Suprapubic skin (tissue), 4 donors: ENCODE data around the gene CPPED1. TPM values are rescaled to one million over a fixed set of nuclear protein-coding genes. Genes with fewer than 3 reads are reported as not detected.

Source experiments
- DNase-seq, 2 donors: peaks; one replicate each; pipeline ENCODE4 v3.0.0-alpha.2; 2019; ENCODE audit warnings: low spot score in 2 of 2
- H3K27ac ChIP-seq: fragments of 200-600 bp; sonication (generic); one replicate; pipeline ENCODE4 v1.5.1; 2019
- H3K27me3 ChIP-seq: fragments of 200-600 bp; sonication (generic); one replicate; pipeline ENCODE4 v1.5.1; 2019
- H3K36me3 ChIP-seq: fragments of 200-600 bp; sonication (generic); one replicate; pipeline ENCODE4 v1.5.1; 2019
- H3K4me1 ChIP-seq: fragments of 200-600 bp; sonication (generic); one replicate; pipeline ENCODE4 v1.5.1; 2019
- H3K4me3 ChIP-seq: fragments of 200-600 bp; sonication (generic); one replicate; pipeline ENCODE4 v1.5.1; 2019; ENCODE audit warnings: mild to moderate bottlenecking
- H3K9me3 ChIP-seq: fragments of 200-600 bp; sonication (generic); one replicate; pipeline ENCODE4 v1.5.1; 2019
- EP300 ChIP-seq: sonication (generic); formaldehyde crosslinking; IDR thresholded peaks from one replicate; pipeline ENCODE4 v1.6.1; 2017; ENCODE audit warnings: antibody characterized with exemption
- POLR2A ChIP-seq, 2 donors: fragments of 450-650 bp; IDR thresholded peaks; one replicate each; pipeline ENCODE4 v1.6.1; 2017; ENCODE audit warnings: antibody characterized with exemption in 2 of 2, mild to moderate bottlenecking in 2 of 2, moderate library complexity in 2 of 2
- POLR2AphosphoS5 ChIP-seq, 3 donors: sonication (generic); formaldehyde crosslinking; IDR thresholded peaks; one replicate each; pipeline ENCODE4 v1.6.1; 2017; ENCODE audit warnings: antibody characterized with exemption in 3 of 3
- WGBS: methylation state at CpG from one replicate; pipeline ENCODE4 v1.1.5; 2018; 5-methylcytosine and 5-hydroxymethylcytosine counted together
- total RNA-seq, 4 donors: library from RNA; depleted of rRNA; stranded (reverse); fragments of >200 nt; gene quantifications; one replicate each; pipeline ENCODE4 v1.1.0, GENCODE V29; 2016
- TF ChIP-seq, protein P1 (sequence below), 2 donors: fragments of 200-600 bp in 1 of 2; fragments of 450-650 bp in 1 of 2; sonication (generic) in 1 of 2; IDR thresholded peaks; one replicate each; pipeline ENCODE4 v1.5.1; 2016 to 2019; ENCODE audit warnings: antibody characterized with exemption in 2 of 2, mild to moderate bottlenecking in 1 of 2, moderate library complexity in 1 of 2

Gene CPPED1
- total RNA-seq, 4 donors from 2014 or later = 8.7 to 13.3 (median 10.7) TPM

DNA sequence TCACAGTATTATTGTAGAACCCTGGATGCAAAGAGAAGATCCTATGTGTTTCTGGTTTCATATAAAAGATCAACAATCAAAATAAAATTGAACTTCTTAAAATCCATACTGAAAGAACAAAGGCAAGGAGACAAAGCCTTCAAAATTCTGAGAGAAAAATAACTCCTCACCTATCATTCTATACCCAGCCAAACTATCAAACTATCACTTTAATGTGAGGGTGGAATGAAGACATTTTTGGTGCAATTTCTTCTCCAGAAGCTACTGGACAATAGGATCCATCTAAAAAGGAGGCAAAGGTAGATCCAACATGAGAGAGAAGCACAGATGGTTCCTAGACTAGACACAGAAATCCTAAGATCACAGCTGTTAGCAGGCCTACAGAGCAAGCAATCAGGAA lies 71.1 kb downstream of the CPPED1 start:
- H3K27ac ChIP-seq = no peak overlapping the region
- peaks cover 20% of the 10 kb centered on the region for H3K4me1 ChIP-seq
- H3K36me3 ChIP-seq = peaks cover 3% of the 10 kb centered on the region
- H3K27me3 ChIP-seq = no peaks in the 10 kb centered on the region
- TF ChIP-seq, protein P1, sequence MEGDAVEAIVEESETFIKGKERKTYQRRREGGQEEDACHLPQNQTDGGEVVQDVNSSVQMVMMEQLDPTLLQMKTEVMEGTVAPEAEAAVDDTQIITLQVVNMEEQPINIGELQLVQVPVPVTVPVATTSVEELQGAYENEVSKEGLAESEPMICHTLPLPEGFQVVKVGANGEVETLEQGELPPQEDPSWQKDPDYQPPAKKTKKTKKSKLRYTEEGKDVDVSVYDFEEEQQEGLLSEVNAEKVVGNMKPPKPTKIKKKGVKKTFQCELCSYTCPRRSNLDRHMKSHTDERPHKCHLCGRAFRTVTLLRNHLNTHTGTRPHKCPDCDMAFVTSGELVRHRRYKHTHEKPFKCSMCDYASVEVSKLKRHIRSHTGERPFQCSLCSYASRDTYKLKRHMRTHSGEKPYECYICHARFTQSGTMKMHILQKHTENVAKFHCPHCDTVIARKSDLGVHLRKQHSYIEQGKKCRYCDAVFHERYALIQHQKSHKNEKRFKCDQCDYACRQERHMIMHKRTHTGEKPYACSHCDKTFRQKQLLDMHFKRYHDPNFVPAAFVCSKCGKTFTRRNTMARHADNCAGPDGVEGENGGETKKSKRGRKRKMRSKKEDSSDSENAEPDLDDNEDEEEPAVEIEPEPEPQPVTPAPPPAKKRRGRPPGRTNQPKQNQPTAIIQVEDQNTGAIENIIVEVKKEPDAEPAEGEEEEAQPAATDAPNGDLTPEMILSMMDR (IDR thresholded peaks at IDR 0.05) = no peak
- TF ChIP-seq POLR2A (IDR thresholded peaks at IDR 0.05) (no peak), POLR2AphosphoS5 (IDR thresholded peaks at IDR 0.05) (no peak), EP300 (no peak)
- DNase-seq = no peak
- no peak overlapping the region for H3K4me3 ChIP-seq
- H3K9me3 ChIP-seq = peaks cover 13% of the 10 kb centered on the region

- Histone ChIP-seq H3K36me3 (peaks cover 3% of the 10 kb centered on the region), H3K4me3 (no peak overlapping the region), H3K27me3 (no peaks in the 10 kb centered on the region), H3K4me1 (peaks cover 20% of the 10 kb centered on the region), H3K27ac (no peak overlapping the region), H3K9me3 (peaks cover 13% of the 10 kb centered on the region)
- 21% methylated on average over 4 of the region's 4 CpGs for WGBS
- DNase-seq = no peak
- no peak for TF ChIP-seq POLR2A (IDR thresholded peaks at IDR 0.05)
- TF ChIP-seq, protein P1 (IDR thresholded peaks at IDR 0.05) = no peak
- TF ChIP-seq POLR2AphosphoS5 (IDR thresholded peaks at IDR 0.05) = no peak
- TF ChIP-seq EP300 = no peak
Observed at GRCh38 chr16:12729448-12729847, 74.2 kb downstream of the CPPED1 start.

- 86% methylated on average over 5 of the region's 5 CpGs for WGBS
Observed at GRCh38 chr16:12728469-12728868, 75.2 kb downstream of the CPPED1 start.

DNA sequence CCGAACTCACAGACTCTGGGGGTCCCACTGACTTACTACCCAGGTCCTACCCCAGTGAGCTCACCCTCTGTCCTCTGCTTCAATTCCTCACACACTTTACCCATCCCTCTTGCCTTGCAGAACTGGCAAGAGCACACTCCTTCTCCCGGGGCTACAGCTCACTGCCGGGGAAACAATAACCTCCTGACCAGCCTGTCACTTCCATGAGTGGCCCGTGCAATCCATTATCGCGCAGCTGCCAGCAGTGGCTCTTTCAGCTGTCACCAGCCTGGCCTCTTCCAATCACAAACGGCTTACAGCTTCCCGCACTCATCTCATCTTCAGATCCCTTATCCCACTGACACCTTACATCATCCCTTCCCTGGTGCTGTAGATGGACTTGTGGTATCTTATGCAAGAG lies 79.5 kb downstream of the CPPED1 start:
- Histone ChIP-seq H3K27ac (no peak overlapping the region), H3K4me3 (no peak overlapping the region), H3K9me3 (no peaks in the 10 kb centered on the region), H3K4me1 (peaks cover 6% of the 10 kb centered on the region), H3K27me3 (no peaks in the 10 kb centered on the region), H3K36me3 (no peaks in the 10 kb centered on the region)
- no peak for DNase-seq
- no peak for TF ChIP-seq POLR2AphosphoS5 (IDR thresholded peaks at IDR 0.05)
- TF ChIP-seq, protein P1 (IDR thresholded peaks at IDR 0.05) = no peak
- TF ChIP-seq POLR2A (IDR thresholded peaks at IDR 0.05) = no peak
- no peak for TF ChIP-seq EP300
- 95% methylated on average over 8 of the region's 8 CpGs for WGBS

More at GRCh38 chr16:12728469-12728868, 75.2 kb downstream of the CPPED1 start:
- Histone ChIP-seq H3K27ac (no peak overlapping the region), H3K4me3 (no peak overlapping the region), H3K27me3 (no peaks in the 10 kb centered on the region), H3K9me3 (peaks cover 12% of the 10 kb centered on the region), H3K36me3 (peaks cover 3% of the 10 kb centered on the region), H3K4me1 (peaks cover 20% of the 10 kb centered on the region)
- DNase-seq = no peak
- TF ChIP-seq POLR2AphosphoS5 (IDR thresholded peaks at IDR 0.05) (no peak), POLR2A (IDR thresholded peaks at IDR 0.05) (no peak)

GRCh38 chr16:12723681-12724080 lies 80.0 kb downstream of the CPPED1 start:
- TF ChIP-seq, protein P1 (IDR thresholded peaks at IDR 0.05) = no peak
- TF ChIP-seq POLR2AphosphoS5 (IDR thresholded peaks at IDR 0.05) = no peak
- no peak for TF ChIP-seq POLR2A (IDR thresholded peaks at IDR 0.05)
- TF ChIP-seq EP300 = no peak

DNA sequence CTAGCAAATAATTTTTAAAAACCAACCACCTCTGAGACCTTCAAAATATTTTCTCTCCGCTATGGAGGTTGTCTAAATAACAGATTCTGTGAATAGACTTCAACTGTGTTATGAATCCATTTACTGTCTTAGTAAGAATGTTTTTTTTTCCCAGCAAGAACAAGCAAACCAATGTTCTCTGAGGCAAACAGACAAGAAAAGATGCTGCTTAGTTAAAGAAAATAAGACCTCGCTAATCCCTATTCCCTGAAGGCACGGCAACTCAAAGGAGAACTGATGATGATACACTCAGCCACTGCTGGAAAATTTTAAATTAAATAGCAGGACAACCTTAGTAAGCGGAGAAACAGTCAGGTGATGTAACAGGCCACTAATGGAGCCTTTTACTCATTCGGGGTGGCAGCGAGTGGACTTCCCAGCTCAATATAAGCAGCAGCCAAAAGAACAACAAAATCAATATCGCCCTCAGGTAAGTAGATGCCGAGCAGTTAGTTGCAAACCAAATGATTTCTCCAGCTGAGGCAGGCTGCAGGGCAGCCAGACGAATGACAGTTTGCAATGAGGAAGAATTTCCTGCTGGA lies 81.8 kb downstream of the CPPED1 start:
- no peak for DNase-seq
- no peaks in the 10 kb centered on the region for H3K4me1 ChIP-seq
- no peak overlapping the region for H3K4me3 ChIP-seq
- TF ChIP-seq POLR2AphosphoS5 (IDR thresholded peaks at IDR 0.05) (no peak), POLR2A (IDR thresholded peaks at IDR 0.05) (no peak), EP300 (no peak)
- TF ChIP-seq, protein P1 (IDR thresholded peaks at IDR 0.05) = no peak
- no peaks in the 10 kb centered on the region for H3K27me3 ChIP-seq
- WGBS = 74% methylated on average over 9 of the region's 9 CpGs
- no peaks in the 10 kb centered on the region for H3K36me3 ChIP-seq
- no peak overlapping the region for H3K27ac ChIP-seq
- H3K9me3 ChIP-seq = no peaks in the 10 kb centered on the region

More at GRCh38 chr16:12723681-12724080, 80.0 kb downstream of the CPPED1 start:
- H3K27me3 ChIP-seq = no peaks in the 10 kb centered on the region
- H3K27ac ChIP-seq = no peak overlapping the region
- H3K4me3 ChIP-seq = no peak overlapping the region
- 81% methylated on average over 5 of the region's 5 CpGs for WGBS
- no peak for DNase-seq
- no peaks in the 10 kb centered on the region for H3K36me3 ChIP-seq
- H3K9me3 ChIP-seq = no peaks in the 10 kb centered on the region
- peaks cover under 1% of the 10 kb centered on the region for H3K4me1 ChIP-seq
